NT2/D1 (cell line): ENCODE measurements around the gene SNTG2.

Experiments
- SUZ12 ChIP-seq: IDR thresholded peaks from 2 replicates; pipeline ENCODE4 v1.6.1; 2011; ENCODE audit not compliant: insufficient read length, insufficient read depth; ENCODE audit errors: extremely low read depth
- YY1 ChIP-seq: IDR thresholded peaks from 2 replicates; pipeline ENCODE4 v1.6.1; 2011; ENCODE audit not compliant: insufficient read length, insufficient read depth
- ZNF274 ChIP-seq: IDR thresholded peaks from 2 replicates; pipeline ENCODE4 v1.6.1; 2011; ENCODE audit warnings: mild to moderate bottlenecking, low read depth, low read length

GRCh38 chr2:1193801-1194200, 243.2 kb downstream of the SNTG2 start:
- TF ChIP-seq YY1 (no peak), ZNF274 (no peak), SUZ12 (no peak)
